Gastrocnemius medialis (tissue), 4 donors: ENCODE measurements around the gene SYPL2.

ENCODE experiments used
- CTCF ChIP-seq, 5 experiments: fragments of 450-650 bp in 3 of 5; fragments of 200-600 bp in 2 of 5; sonication (generic) in 2 of 5; IDR thresholded peaks in 4 of 5; conservative IDR thresholded peaks in 1 of 5; 1 replicate in 4 of 5; 2 replicates in 1 of 5; pipeline ENCODE4 v1.5.1; 2016 to 2019; ENCODE audit warnings: antibody characterized with exemption in 5 of 5, mild to moderate bottlenecking in 3 of 5, moderate library complexity in 3 of 5
- POLR2A ChIP-seq, 2 donors: fragments of 450-650 bp; IDR thresholded peaks; one replicate each; pipeline ENCODE4 v1.6.1; 2017; ENCODE audit warnings: antibody characterized with exemption in 2 of 2, mild to moderate bottlenecking in 2 of 2, moderate library complexity in 2 of 2

- TF ChIP-seq CTCF (IDR thresholded peaks at IDR 0.05 in 4 of 5, conservative IDR thresholded peaks at IDR 0.05 in 1 of 5): no peak
- TF ChIP-seq POLR2A (IDR thresholded peaks at IDR 0.05): no peak
Measured at GRCh38 chr1:109528712-109529111, 62.4 kb downstream of the SYPL2 start.
